Lower lobe of right lung (tissue), 2 donors: ENCODE results near the gene GZMA. TPM values are rescaled to one million over a fixed set of nuclear protein-coding genes. Genes with fewer than 3 reads are reported as not detected.

Experiments used
- ATAC-seq, 2 donors: fragments of 200-7000 bp; cut with Tn5 transposase; one replicate each; pipeline ENCODE4 v1.9.1; 2020 to 2022; ENCODE audit warnings: mild to moderate bottlenecking in 2 of 2, moderate library complexity in 2 of 2
- DNase-seq: peaks from one replicate; pipeline ENCODE4 v3.0.0-alpha.2; 2020
- H3K27ac ChIP-seq: fragments of 200-600 bp; one replicate; pipeline ENCODE4 v1.8.0; 2022
- H3K27me3 ChIP-seq: fragments of 200-600 bp; one replicate; pipeline ENCODE4 v1.8.0; 2022; ENCODE audit warnings: low read depth
- H3K36me3 ChIP-seq: fragments of 200-600 bp; one replicate; pipeline ENCODE4 v1.8.0; 2022; ENCODE audit warnings: mild to moderate bottlenecking
- H3K4me1 ChIP-seq: fragments of 200-600 bp; one replicate; pipeline ENCODE4 v1.8.0; 2022
- H3K4me3 ChIP-seq: fragments of 200-600 bp; one replicate; pipeline ENCODE4 v1.8.0; 2022; ENCODE audit warnings: mild to moderate bottlenecking
- H3K9me3 ChIP-seq: fragments of 200-600 bp; one replicate; pipeline ENCODE4 v1.8.0; 2022
- CTCF ChIP-seq: fragments of 200-600 bp; IDR thresholded peaks from one replicate; pipeline ENCODE4 v1.8.0; 2022; ENCODE audit warnings: antibody characterized with exemption, mild to moderate bottlenecking
- intact Hi-C: fragments of 100-400 bp; cut with DNase I; formaldehyde crosslinking; loops from one replicate; pipeline ENCODE4 v1.11.0; 2022
- total RNA-seq: library from RNA; stranded (reverse); fragmentation: NEBNext Ultra II Directional; extraction: Animal tissue kit (Norgen Biotek cat#: 25700); gene quantifications from one replicate; pipeline ENCODE4 v1.2.1, GENCODE V29; 2021
- donor health status: DM: no; HTN: yes; CAD: no; lungs with severe emphysema.

Gene GZMA
- total RNA-seq, 1 donor from 2014 or later, result 9.6 TPM

- TF ChIP-seq CTCF, result no peak
- H3K27ac ChIP-seq, result no peak overlapping the region
- H3K36me3 ChIP-seq, result no peaks in the 10 kb centered on the region
- intact Hi-C loops, result no loop called here
- ATAC-seq (no peak), DNase-seq (no peak)
- H3K27me3 ChIP-seq, result peaks cover 4% of the 10 kb centered on the region
- no peak overlapping the region for H3K4me3 ChIP-seq
- H3K4me1 ChIP-seq, result no peaks in the 10 kb centered on the region
- no peaks in the 10 kb centered on the region for H3K9me3 ChIP-seq
Observed at GRCh38 chr5:55141945-55142690, 39.7 kb downstream of the GZMA start.

GRCh38 chr5:55143624-55144023 is 41.2 kb downstream of the GZMA start:
- intact Hi-C loops, result no loop called here

GRCh38 chr5:55146080-55146479 is 43.6 kb downstream of the GZMA start:
- intact Hi-C loops, result no loop called here

More at GRCh38 chr5:55143624-55144023, 41.2 kb downstream of the GZMA start:
- Histone ChIP-seq H3K9me3 (no peaks in the 10 kb centered on the region), H3K27me3 (peaks cover 4% of the 10 kb centered on the region), H3K4me3 (no peak overlapping the region), H3K27ac (no peak overlapping the region), H3K36me3 (no peaks in the 10 kb centered on the region), H3K4me1 (no peaks in the 10 kb centered on the region)
- ATAC-seq, result no peak
- no peak for DNase-seq
- TF ChIP-seq CTCF, result no peak

GRCh38 chr5:55146543-55147151 is 44.2 kb downstream of the GZMA start:
- Histone ChIP-seq H3K27me3 (peaks cover 4% of the 10 kb centered on the region), H3K4me3 (no peak overlapping the region), H3K4me1 (no peaks in the 10 kb centered on the region), H3K9me3 (no peaks in the 10 kb centered on the region), H3K36me3 (no peaks in the 10 kb centered on the region), H3K27ac (no peak overlapping the region)
- peak; percentile 91 for TF ChIP-seq CTCF
- intact Hi-C loops, result no loop called here
- DNase-seq, result peak; percentile 61
- peak; percentile 88 to 94 for ATAC-seq

More at GRCh38 chr5:55146080-55146479, 43.6 kb downstream of the GZMA start:
- no peak for DNase-seq
- Histone ChIP-seq H3K9me3 (no peaks in the 10 kb centered on the region), H3K27me3 (peaks cover 4% of the 10 kb centered on the region), H3K4me1 (no peaks in the 10 kb centered on the region), H3K27ac (no peak overlapping the region), H3K36me3 (no peaks in the 10 kb centered on the region), H3K4me3 (no peak overlapping the region)
- TF ChIP-seq CTCF, result no peak
- ATAC-seq, result no peak

- peaks cover 4% of the 10 kb centered on the region for H3K27me3 ChIP-seq
- no peaks in the 10 kb centered on the region for H3K9me3 ChIP-seq
- TF ChIP-seq CTCF, result no peak
- ATAC-seq (no peak), DNase-seq (no peak)
- H3K4me3 ChIP-seq, result no peak overlapping the region
- H3K4me1 ChIP-seq, result no peaks in the 10 kb centered on the region
- no peak overlapping the region for H3K27ac ChIP-seq
- intact Hi-C loops, result no loop called here
- H3K36me3 ChIP-seq, result no peaks in the 10 kb centered on the region
Observed at GRCh38 chr5:55149308-55149795, 46.9 kb downstream of the GZMA start.
